NOMO-1 (cell line): ENCODE results near the gene SPATA4.
"Not testable (repeated sequence)": the region's sequence is repeated elsewhere in the genome, so short reads cannot be mapped to it uniquely, and the experiment has no call there.

Experiments used
- DNase-seq, 2 experiments: peaks; one replicate each; lab custom pipeline; 2025; ENCODE audit not compliant: unreplicated experiment in 2 of 2; lab: John Stamatoyannopoulos, UW

The SPATA4 gene

DNA sequence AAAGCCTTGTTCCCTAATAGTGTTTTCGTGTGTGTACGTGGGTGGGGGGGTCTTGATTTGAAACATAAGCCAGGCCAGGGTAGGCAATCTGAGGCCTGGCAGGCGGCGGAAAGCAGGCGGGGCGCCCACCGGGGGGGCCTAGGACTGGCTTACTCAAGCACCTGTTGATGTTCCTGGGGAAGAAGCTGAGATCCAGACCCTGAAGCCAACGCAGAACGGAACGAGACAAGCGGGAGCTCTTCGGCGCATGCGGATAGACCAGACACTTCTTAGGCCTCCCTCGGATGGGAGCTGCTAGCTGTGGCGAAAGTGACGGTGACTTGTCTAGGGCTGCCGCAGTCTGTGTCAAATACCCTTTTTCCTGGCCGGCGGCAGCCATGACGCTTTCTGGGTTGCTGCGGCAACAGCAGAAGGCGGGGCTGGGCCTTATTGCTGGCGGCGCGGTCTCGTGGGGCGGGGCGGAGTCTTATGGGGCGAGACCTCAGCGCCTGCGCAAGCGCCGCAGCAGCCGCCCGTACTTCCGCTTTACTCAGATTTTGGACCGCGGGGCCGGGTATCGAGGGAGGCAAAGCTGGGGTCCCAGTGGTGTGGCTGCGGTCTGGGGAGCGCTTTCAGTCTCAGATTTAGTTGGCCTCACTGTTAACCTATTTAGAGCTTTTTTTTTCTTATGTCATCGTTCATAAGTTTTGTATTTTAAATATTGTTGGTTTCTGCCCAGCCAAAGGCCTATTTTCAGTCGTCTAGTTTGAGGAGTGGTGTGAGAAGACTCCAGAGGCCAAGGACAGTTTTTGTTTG is at the start of gene SPATA4:
TSS of gene SPATA4 (minus strand) at position 402 of the 795 bp plus-strand sequence. CDS start at position 379, 23 bp downstream.
- DNase-seq: peak; percentile 90 to 97

- DNase-seq: no peak
Measured at GRCh38 chr4:176242764-176243347, 47.5 kb upstream of the SPATA4 start.

DNA sequence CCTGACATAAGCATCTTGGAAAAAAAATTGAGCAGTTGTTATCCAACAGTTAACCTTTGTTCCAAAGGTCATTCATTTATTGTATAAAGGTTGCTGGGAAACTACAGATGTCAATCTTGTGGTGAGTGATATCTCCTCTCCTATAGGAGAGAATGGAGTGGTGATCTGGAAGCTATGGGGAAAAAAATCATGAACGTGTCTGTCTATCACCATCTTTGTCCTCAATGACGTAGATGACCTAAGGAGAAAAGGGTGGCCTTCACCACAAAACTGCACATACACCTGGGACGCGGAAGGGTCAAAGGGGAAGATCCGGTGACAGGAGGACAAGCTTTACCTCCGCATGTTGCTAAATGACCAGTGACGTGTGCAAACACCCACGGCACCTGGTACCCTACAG is 46.3 kb upstream of the SPATA4 start:
- DNase-seq: no peak

DNA sequence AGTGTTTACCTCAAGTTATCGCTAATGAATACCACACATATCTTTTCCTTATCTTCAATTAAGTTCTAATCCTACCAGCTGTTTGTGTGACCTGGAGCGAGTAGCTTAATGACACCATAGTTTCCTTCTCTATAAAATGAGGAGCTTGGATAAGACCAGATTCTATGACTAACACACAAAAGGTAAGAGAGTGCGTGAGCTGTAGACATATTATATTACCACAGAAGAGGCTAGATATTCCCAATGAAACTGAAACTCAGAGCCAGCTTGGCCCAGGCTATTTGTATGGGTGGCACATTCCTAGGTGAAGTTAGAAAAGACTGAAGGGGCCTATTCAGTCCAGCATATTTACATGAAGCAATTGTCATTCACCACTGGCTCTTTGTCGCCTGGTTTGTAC is 43.4 kb upstream of the SPATA4 start:
- DNase-seq: no peak

- DNase-seq: no peak
Measured at GRCh38 chr4:176238157-176238610, 42.8 kb upstream of the SPATA4 start.

DNA sequence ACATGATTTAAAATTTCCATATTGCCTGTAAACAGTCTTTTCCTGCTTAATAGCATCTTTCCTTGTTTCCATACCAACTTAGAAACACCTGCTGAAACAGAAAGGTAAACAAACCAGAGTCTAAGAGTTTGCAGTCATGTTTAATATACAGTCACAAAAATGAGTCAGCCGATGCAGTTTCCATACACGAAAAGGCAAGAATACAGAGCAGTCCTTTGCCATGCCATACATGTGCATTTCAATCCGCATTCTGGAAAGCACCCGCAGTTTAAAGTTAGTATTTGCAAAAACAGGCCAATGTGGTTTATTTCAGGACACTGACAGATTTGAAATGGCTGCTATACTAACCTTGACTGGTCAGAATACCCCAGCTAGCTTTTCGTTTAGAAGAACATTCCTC is 41.6 kb upstream of the SPATA4 start:
- no peak for DNase-seq

DNA sequence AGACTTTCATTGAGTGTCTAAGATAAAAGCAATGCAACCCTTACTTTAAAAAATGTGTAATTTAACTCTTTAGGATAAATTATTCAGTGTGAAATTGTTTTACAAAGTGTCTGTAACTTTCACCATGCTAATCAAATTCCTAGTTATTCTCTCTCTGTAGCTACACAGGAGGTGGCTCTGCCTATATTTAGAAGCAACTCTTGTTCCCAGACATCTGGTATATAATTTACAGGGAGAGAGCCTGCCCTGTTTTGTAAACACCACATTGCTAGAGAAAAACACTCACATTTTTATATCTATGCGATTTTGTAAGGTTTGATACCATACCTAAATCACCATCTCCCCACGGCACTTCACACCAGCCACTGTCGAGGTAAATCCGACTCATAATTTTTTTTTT is 35.5 kb upstream of the SPATA4 start:
- DNase-seq: no peak

GRCh38 chr4:176229645-176230044 is 34.3 kb upstream of the SPATA4 start:
- no peak for DNase-seq

GRCh38 chr4:176226736-176227135 is 31.4 kb upstream of the SPATA4 start:
- no peak for DNase-seq

GRCh38 chr4:176223561-176223960 is 28.2 kb upstream of the SPATA4 start:
- no peak for DNase-seq

- DNase-seq: no peak
Measured at GRCh38 chr4:176222149-176222548, 26.8 kb upstream of the SPATA4 start.

DNA sequence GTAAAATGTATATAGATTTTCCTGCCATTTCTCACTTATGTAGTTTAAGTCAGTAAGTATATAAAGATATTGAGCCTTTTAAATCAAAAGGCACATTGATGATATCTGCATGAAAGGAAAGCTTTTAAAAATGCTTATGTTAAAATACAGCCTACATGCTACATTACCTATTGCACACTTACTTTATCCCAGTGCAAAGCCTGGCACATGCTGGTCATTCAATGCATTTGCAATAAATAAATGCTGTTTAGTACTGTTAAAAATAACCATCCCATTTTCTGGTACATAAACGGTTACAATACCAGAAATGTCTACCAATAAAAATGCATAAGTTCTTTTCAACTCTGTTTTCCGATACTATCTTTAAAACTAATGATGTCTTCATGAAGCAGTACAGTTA is 22.1 kb upstream of the SPATA4 start:
- no peak for DNase-seq

DNA sequence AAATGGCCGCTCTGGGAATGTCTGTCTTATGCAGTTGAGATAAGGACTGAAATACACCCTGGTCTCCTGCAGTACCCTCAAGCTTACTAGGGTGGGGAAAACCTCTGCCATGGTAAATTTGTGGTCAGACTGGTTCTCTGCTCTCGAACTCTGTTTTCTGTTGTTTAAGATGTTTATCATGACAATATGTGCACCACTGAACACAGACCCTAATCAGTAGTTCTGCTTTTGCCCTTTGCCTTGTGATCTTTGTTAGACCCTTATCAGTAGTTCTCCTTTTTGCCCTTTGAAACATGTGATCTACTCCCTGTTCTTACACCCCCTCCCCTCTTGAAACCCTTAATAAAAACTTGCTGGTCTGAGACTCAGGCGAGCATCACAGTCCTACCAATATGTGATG is 17.0 kb upstream of the SPATA4 start:
- not testable (repeated sequence) for DNase-seq

DNA sequence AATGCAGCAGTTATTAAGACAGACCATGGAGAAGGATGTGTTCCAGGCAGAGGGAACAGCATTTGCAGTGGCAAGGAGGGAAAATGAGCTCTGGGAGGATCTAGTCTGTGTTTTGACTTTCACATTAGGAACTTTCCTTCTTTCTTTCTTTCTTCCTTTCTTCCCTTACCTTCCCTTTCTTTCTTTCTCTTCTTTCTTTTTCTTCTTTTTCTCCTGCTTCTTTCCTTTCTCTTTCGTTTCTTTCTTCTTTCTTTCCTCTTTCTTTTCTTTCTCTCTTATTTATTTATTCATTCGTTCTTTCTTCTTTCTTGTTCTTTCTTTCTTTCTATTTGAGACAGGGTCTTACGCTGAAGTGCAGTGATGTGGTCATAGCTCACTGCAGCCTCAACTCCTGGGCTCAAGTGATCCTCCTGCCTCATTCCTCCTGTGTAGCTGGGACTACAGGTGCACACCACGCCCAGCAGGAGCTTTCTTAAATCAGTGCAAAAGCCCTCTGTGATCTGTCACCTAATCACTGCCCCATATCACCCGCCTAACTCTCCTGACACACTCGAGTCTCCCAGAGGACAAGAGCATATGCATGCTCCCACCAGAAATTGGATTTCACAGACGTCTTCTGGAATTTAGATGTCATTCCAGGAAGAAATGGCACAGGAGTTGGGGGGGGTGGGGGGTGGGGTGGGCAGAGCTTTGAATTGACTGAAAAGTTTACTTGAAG is 15.4 kb upstream of the SPATA4 start:
- DNase-seq: no peak

GRCh38 chr4:176210101-176210500 is 14.7 kb upstream of the SPATA4 start:
- no peak for DNase-seq

- DNase-seq: no peak
Measured at GRCh38 chr4:176209535-176209934, 14.2 kb upstream of the SPATA4 start.

- no peak for DNase-seq
Measured at GRCh38 chr4:176207839-176208238, 12.5 kb upstream of the SPATA4 start.

DNA sequence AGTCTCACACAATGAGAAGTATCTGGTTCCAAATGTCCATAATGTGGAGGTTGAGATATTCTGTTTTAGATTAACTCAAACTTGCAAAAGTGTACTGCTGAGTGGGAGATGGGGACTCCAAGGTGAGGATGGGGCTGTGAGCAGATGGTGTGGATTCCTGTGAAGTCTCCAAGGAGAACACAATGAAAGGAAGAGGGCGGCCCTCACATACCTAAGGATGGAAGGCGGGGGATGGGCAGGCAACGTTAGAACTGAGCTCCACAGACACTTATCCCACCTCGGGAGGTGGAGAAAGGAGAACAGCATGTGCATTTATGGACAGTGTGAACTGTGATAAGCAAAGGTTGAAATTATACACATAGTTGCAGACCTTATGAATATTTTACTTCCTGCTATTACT is 9.9 kb upstream of the SPATA4 start:
- no peak for DNase-seq

GRCh38 chr4:176198316-176198903 is 3.0 kb upstream of the SPATA4 start:
- no peak for DNase-seq

GRCh38 chr4:176193938-176194337 is 1.4 kb downstream of the SPATA4 start:
- DNase-seq: no peak

GRCh38 chr4:176193126-176193525 is 2.3 kb downstream of the SPATA4 start:
- DNase-seq: no peak
